ENCODE measurements around the gene COL18A1.
"Not testable (repeated sequence)": the region's sequence is repeated elsewhere in the genome, so short reads cannot be mapped to it uniquely, and the experiment has no call there.

The COL18A1 gene

GRCh38 chr21:45404730-45405270, at the start of gene COL18A1:
TSS of gene COL18A1 (plus strand) at chr21:45405165. CDS start at chr21:45405231, 66 bp downstream.
- no peak for DNase-seq (ENCODE audit: low read depth, low spot score)

- no peak for DNase-seq (ENCODE audit: low read depth, low spot score)
These were observed 49.4 kb upstream of the COL18A1 start for GRCh38 chr21:45355573-45355972.

GRCh38 chr21:45356251-45356650, 48.7 kb upstream of the COL18A1 start:
- DNase-seq (ENCODE audit: low read depth, low spot score) = no peak

- DNase-seq (ENCODE audit: low read depth, low spot score) = no peak
These were observed 48.1 kb upstream of the COL18A1 start for GRCh38 chr21:45356653-45357435.

GRCh38 chr21:45357436-45358260, 47.3 kb upstream of the COL18A1 start:
- DNase-seq (ENCODE audit: low read depth, low spot score) = no peak

- DNase-seq (ENCODE audit: low read depth, low spot score) = no peak
These were observed 46.7 kb upstream of the COL18A1 start for GRCh38 chr21:45358261-45358670.

GRCh38 chr21:45358711-45359310, 46.2 kb upstream of the COL18A1 start:
- no peak for DNase-seq (ENCODE audit: low read depth, low spot score)

- no peak for DNase-seq (ENCODE audit: low read depth, low spot score)
These were observed 45.3 kb upstream of the COL18A1 start for GRCh38 chr21:45359451-45360217.

GRCh38 chr21:45361033-45361997, 43.6 kb upstream of the COL18A1 start:
- DNase-seq (ENCODE audit: low read depth, low spot score) = no peak

- DNase-seq (ENCODE audit: low read depth, low spot score) = no peak
These were observed 42.8 kb upstream of the COL18A1 start for GRCh38 chr21:45362077-45362747.

GRCh38 chr21:45362748-45363145, 42.2 kb upstream of the COL18A1 start:
- DNase-seq (ENCODE audit: low read depth, low spot score) = no peak

GRCh38 chr21:45363272-45363671, 41.7 kb upstream of the COL18A1 start:
- not testable (repeated sequence) for DNase-seq (ENCODE audit: low read depth, low spot score)

- DNase-seq (ENCODE audit: low read depth, low spot score) = no peak
These were observed 41.0 kb upstream of the COL18A1 start for GRCh38 chr21:45363921-45364467.

GRCh38 chr21:45364468-45365185, 40.3 kb upstream of the COL18A1 start:
- no peak for DNase-seq (ENCODE audit: low read depth, low spot score)

GRCh38 chr21:45365186-45365607, 39.8 kb upstream of the COL18A1 start:
- no peak for DNase-seq (ENCODE audit: low read depth, low spot score)

GRCh38 chr21:45365608-45366241, 39.2 kb upstream of the COL18A1 start:
- DNase-seq (ENCODE audit: low read depth, low spot score) = no peak

GRCh38 chr21:45366476-45366875, 38.5 kb upstream of the COL18A1 start:
- no peak for DNase-seq (ENCODE audit: low read depth, low spot score)

GRCh38 chr21:45366931-45367401, 38.0 kb upstream of the COL18A1 start:
- DNase-seq (ENCODE audit: low read depth, low spot score) = no peak

All from iPS DF 19.7 (cell line).